OCI-LY7 (cell line): Measurements from ENCODE around the gene FOXN3. TPM values are rescaled to one million over a fixed set of nuclear protein-coding genes. Genes with fewer than 3 reads are reported as not detected.

Experiments used
- BruUV-seq: library from RNA; stranded (reverse); fragments of 400-500 nt; replicated peaks from 2 replicates; lab custom pipeline; 2021; lab: Mats Ljungman, UMichigan
- CTCF ChIA-PET: fragments of 300-600 bp; sonication (Branson Sonifier 250); formaldehyde crosslinking; loops from one replicate; lab custom pipeline; 2022; ENCODE audit warnings: antibody characterized with exemption; ENCODE audit not compliant: unreplicated experiment; lab: Charles Lee
- POLR2A ChIA-PET: fragments of 300-600 bp; sonication (Branson Sonifier 250); formaldehyde crosslinking; loops from one replicate; lab custom pipeline; 2022; ENCODE audit warnings: antibody characterized with exemption; lab: Charles Lee
- DNase-seq: peaks from one replicate; pipeline ENCODE4 v3.0.0-alpha.2; 2015; ENCODE audit warnings: low spot score
- H2AFZ ChIP-seq: fragments of 200-600 bp; sonication (generic), shearing (Covaris generic); 2 replicates; pipeline ENCODE4 v1.6.1; 2014; ENCODE audit warnings: mild to moderate bottlenecking, antibody characterized with exemption, low read length, moderate library complexity
- H3K27ac ChIP-seq: fragments of 200-600 bp; sonication (generic); 2 replicates; pipeline ENCODE4 v1.5.1; 2014; ENCODE audit warnings: mixed run types, low read depth, mild to moderate bottlenecking, moderate library complexity, low read length, inconsistent platforms; ENCODE audit not compliant: poor library complexity, severe bottlenecking
- H3K36me3 ChIP-seq: fragments of 200-600 bp; sonication (generic); 2 replicates; pipeline ENCODE4 v1.6.1; 2014; ENCODE audit warnings: mild to moderate bottlenecking, antibody characterized with exemption, low read length, moderate library complexity, mixed read lengths; ENCODE audit not compliant: insufficient read depth
- H3K4me1 ChIP-seq: fragments of 200-600 bp; sonication (generic); 2 replicates; pipeline ENCODE4 v1.5.1; 2014; ENCODE audit warnings: mild to moderate bottlenecking, low read length; ENCODE audit not compliant: insufficient read depth, poor library complexity, severe bottlenecking
- H3K4me2 ChIP-seq: fragments of 200-600 bp; sonication (generic); 2 replicates; pipeline ENCODE4 v1.6.1; 2014; ENCODE audit warnings: mild to moderate bottlenecking, low read length
- H3K4me3 ChIP-seq: fragments of 200-600 bp; sonication (generic); 2 replicates; pipeline ENCODE4 v1.5.1; 2014; ENCODE audit warnings: mild to moderate bottlenecking, low read depth, low read length; ENCODE audit not compliant: poor library complexity, severe bottlenecking
- H3K79me2 ChIP-seq: fragments of 200-600 bp; sonication (generic); 2 replicates; pipeline ENCODE4 v1.6.1; 2016; ENCODE audit warnings: low read depth, mild to moderate bottlenecking, low read length, moderate library complexity, mixed read lengths; ENCODE audit not compliant: insufficient read depth
- H3K9me2 ChIP-seq: fragments of 200-600 bp; sonication (generic); 2 replicates; pipeline ENCODE4 v1.6.1; 2016; ENCODE audit warnings: mild to moderate bottlenecking, low read length, mixed read lengths; ENCODE audit not compliant: insufficient read depth
- H3K9me3 ChIP-seq: fragments of 200-600 bp; sonication (generic); 2 replicates; pipeline ENCODE4 v1.6.1; 2014; ENCODE audit warnings: mild to moderate bottlenecking, mixed run types, low read length, mixed read lengths
- H4K20me1 ChIP-seq: fragments of 200-600 bp; sonication (generic); 2 replicates; pipeline ENCODE4 v1.6.1; 2014; ENCODE audit warnings: mild to moderate bottlenecking, antibody characterized with exemption, low read length, moderate library complexity, mixed read lengths; ENCODE audit not compliant: insufficient read depth
- EZH2phosphoT487 ChIP-seq: fragments of 200-600 bp; sonication (generic); IDR thresholded peaks from 2 replicates; pipeline ENCODE4 v1.6.1; 2018; ENCODE audit warnings: low read depth, borderline replicate concordance, mild to moderate bottlenecking, mixed run types, antibody characterized with exemption, low read length, moderate library complexity, mixed read lengths
- intact Hi-C: fragments of 100-400 bp; cut with micrococcal nuclease; formaldehyde crosslinking; loops from one replicate; pipeline ENCODE4 v1.10.0; 2022; ENCODE audit not compliant: unreplicated experiment
- total RNA-seq, 2 experiments: library from RNA; depleted of rRNA in 1 of 2; stranded (reverse); fragments of >200 nt in 1 of 2; shearing (Covaris generic) in 1 of 2; gene quantifications; 2 replicates each; pipeline ENCODE4 v1.2.3, GENCODE V29; 2014 to 2022
- TF ChIP-seq, protein P1 (sequence below): fragments of 200-600 bp; sonication (generic); conservative IDR thresholded peaks from 2 replicates; pipeline ENCODE4 v1.5.1; 2014; ENCODE audit warnings: mild to moderate bottlenecking, antibody characterized with exemption, low read length, moderate library complexity, mixed read lengths

FOXN3 gene
- total RNA-seq, 2 experiments from 2014 or later, result 77.7 to 102 TPM

DNA sequence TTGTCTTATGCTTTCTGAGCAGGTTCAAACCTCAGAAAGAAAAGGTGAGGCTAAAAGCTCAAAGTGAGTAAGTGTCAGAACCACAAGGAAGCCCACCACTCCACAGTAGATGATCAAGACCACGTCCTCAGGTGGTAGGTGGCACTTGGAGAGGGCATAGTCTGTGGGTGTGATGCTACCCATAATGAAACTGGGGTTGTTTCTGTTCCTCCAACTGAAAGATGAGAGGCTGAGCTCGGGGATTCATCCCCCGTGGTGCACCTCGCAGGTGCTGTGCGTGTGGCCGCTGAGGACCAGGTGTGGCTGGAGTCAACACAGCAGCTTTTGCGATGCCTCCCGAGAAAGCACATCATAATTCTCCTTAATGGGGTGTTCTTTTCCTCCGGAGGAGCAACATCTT lies 306.9 kb downstream of the FOXN3 start:
- Histone ChIP-seq H3K9me3 (no peaks in the 10 kb centered on the region), H3K27ac (no peak overlapping the region), H4K20me1 (no peaks in the 10 kb centered on the region), H2AFZ (no peak overlapping the region), H3K9me2 (no peaks in the 10 kb centered on the region), H3K36me3 (no peaks in the 10 kb centered on the region), H3K4me2 (no peak overlapping the region), H3K4me3 (no peak overlapping the region), H3K4me1 (no peaks in the 10 kb centered on the region), H3K79me2 (no peaks in the 10 kb centered on the region)
- BruUV-seq, result no TSS peak
- intact Hi-C loops, result no loop called here
- CTCF ChIA-PET, result no interaction called here
- POLR2A ChIA-PET, result interaction anchor here (0.6 kb wide), 1 partner anchor 1964 kb away, joined by 4 read pairs; no protein-coding TSS in a partner anchor
- TF ChIP-seq EZH2phosphoT487, result no peak
- TF ChIP-seq, protein P1, sequence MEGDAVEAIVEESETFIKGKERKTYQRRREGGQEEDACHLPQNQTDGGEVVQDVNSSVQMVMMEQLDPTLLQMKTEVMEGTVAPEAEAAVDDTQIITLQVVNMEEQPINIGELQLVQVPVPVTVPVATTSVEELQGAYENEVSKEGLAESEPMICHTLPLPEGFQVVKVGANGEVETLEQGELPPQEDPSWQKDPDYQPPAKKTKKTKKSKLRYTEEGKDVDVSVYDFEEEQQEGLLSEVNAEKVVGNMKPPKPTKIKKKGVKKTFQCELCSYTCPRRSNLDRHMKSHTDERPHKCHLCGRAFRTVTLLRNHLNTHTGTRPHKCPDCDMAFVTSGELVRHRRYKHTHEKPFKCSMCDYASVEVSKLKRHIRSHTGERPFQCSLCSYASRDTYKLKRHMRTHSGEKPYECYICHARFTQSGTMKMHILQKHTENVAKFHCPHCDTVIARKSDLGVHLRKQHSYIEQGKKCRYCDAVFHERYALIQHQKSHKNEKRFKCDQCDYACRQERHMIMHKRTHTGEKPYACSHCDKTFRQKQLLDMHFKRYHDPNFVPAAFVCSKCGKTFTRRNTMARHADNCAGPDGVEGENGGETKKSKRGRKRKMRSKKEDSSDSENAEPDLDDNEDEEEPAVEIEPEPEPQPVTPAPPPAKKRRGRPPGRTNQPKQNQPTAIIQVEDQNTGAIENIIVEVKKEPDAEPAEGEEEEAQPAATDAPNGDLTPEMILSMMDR, result no peak
- no peak for DNase-seq

DNA sequence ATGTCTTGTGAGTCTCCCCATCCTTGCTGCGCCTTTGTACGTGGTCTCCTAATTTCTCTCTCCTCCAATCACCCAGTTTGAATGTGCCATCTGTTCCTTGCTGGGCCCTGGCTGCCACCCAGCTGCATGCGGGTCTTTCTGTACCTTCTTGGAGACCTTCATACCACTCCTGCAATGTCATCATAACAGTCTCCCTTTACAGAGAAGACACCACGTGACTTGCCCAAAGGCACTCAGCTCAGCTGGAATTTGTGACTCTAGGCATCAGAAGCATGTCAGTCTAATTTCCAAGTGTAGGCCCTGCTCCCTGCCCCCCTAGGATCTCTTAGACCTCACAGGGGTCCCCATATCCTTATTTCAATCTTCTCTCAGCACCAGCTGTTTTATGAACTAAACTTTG lies 308.4 kb downstream of the FOXN3 start:
- intact Hi-C loops, result no loop called here
- POLR2A ChIA-PET, result no interaction called here

DNA sequence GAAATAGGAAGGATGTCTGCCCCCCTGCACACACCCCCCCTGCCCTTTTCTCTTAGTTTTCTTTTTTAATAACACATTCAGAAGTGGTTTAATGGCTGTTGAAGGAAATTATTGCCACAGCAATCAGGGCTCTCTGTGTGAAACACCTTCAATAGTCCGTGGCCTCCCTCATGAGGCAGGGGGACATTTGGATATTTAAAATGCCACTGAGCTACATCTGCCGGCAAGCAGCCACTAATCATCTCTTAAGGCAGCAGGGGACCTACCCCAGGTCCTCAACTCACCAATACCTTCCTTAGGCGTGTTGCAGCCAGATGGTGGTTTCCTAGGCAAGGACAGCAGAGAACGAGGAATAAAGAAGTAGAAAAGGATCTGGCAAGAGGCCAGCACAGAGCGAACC lies 309.4 kb downstream of the FOXN3 start:
- ChIA-PET POLR2A (no interaction called here), CTCF (no interaction called here)
- no TSS peak for BruUV-seq
- Histone ChIP-seq H3K9me3 (no peaks in the 10 kb centered on the region), H4K20me1 (no peaks in the 10 kb centered on the region), H3K9me2 (no peaks in the 10 kb centered on the region), H3K4me3 (no peak overlapping the region), H3K79me2 (no peaks in the 10 kb centered on the region), H3K4me1 (no peaks in the 10 kb centered on the region), H3K36me3 (no peaks in the 10 kb centered on the region), H2AFZ (no peak overlapping the region), H3K27ac (no peak overlapping the region), H3K4me2 (no peak overlapping the region)
- no peak for DNase-seq
- intact Hi-C loops, result no loop called here
- TF ChIP-seq EZH2phosphoT487, result no peak
- TF ChIP-seq, protein P1, result no peak

More for the DNA sequence above, 308.4 kb downstream of the FOXN3 start:
- TF ChIP-seq, protein P1, result no peak
- no peak for TF ChIP-seq EZH2phosphoT487
- Histone ChIP-seq H3K9me3 (no peaks in the 10 kb centered on the region), H2AFZ (no peak overlapping the region), H3K4me3 (no peak overlapping the region), H3K4me2 (no peak overlapping the region), H4K20me1 (no peaks in the 10 kb centered on the region), H3K79me2 (no peaks in the 10 kb centered on the region), H3K9me2 (no peaks in the 10 kb centered on the region), H3K36me3 (no peaks in the 10 kb centered on the region), H3K4me1 (no peaks in the 10 kb centered on the region), H3K27ac (no peak overlapping the region)
- CTCF ChIA-PET, result no interaction called here
- DNase-seq, result no peak
- no TSS peak for BruUV-seq
